Fibroblast of villous mesenchyme (primary cell): ENCODE measurements around the gene SLC5A1. TPM values are rescaled to one million over a fixed set of nuclear protein-coding genes. Genes with fewer than 3 reads are reported as not detected.

ENCODE experiments used
- DNase-seq: peaks from one replicate; pipeline ENCODE4 v3.0.0-alpha.2; 2010; ENCODE audit warnings: low read depth
- H3K4me3 ChIP-seq: 2 replicates; pipeline ENCODE4 v1.5.1; 2011; ENCODE audit warnings: low read depth, mild to moderate bottlenecking, low read length
- total RNA-seq: library from RNA; depleted of rRNA; stranded (reverse); fragments of >200 nt; gene quantifications from 2 replicates; pipeline ENCODE4 v1.2.3, GENCODE V29; 2012
- TF ChIP-seq, protein P1 (sequence below): IDR thresholded peaks from 2 replicates; pipeline ENCODE4 v1.5.1; 2012; ENCODE audit warnings: low read depth, mild to moderate bottlenecking, low read length; ENCODE audit not compliant: insufficient read depth

Gene SLC5A1
- total RNA-seq, 1 donor: not detected

DNA sequence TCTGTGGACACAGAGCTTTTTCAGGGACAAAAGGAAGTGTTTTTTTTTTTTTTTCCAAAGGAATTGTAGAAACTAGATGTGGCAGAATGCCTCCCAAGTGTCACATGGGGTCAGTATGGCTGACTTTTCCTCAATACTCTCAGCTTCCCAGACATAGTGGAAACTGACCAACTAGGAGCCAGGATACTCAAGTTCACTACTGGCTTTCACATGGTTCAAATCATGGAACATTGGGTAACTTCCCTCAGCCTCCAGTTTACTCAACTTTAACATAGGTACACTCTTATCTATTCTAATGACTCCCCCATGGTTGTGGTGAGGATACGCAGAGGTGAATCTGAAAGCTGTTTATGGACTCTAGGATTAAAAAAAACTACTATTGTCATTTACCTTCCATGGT, 1.4 kb downstream of the SLC5A1 start:
- DNase-seq: no peak
- H3K4me3 ChIP-seq: no peak overlapping the region
- TF ChIP-seq, protein P1, sequence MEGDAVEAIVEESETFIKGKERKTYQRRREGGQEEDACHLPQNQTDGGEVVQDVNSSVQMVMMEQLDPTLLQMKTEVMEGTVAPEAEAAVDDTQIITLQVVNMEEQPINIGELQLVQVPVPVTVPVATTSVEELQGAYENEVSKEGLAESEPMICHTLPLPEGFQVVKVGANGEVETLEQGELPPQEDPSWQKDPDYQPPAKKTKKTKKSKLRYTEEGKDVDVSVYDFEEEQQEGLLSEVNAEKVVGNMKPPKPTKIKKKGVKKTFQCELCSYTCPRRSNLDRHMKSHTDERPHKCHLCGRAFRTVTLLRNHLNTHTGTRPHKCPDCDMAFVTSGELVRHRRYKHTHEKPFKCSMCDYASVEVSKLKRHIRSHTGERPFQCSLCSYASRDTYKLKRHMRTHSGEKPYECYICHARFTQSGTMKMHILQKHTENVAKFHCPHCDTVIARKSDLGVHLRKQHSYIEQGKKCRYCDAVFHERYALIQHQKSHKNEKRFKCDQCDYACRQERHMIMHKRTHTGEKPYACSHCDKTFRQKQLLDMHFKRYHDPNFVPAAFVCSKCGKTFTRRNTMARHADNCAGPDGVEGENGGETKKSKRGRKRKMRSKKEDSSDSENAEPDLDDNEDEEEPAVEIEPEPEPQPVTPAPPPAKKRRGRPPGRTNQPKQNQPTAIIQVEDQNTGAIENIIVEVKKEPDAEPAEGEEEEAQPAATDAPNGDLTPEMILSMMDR: no peak

DNA sequence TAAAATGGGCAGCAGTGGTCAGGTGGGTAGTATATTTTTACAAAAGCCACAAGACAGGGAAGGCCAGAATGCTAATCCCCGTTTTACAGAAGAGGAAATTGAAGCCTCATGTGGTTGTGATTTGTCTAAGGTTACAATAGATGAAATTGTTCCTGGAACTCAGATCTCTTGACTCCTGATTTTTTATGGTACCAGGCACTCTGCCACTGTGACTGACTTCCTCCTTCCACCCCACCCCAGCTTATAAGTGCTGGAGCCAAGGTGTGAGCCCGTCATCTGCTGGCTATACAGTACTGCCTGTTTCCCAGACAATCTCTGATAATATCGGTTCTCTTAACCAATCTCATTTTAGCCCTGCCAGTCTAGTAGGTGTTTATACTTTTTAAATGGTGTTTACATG, 1.9 kb downstream of the SLC5A1 start:
- peak; percentile 20 for DNase-seq
- TF ChIP-seq, protein P1: no peak
- H3K4me3 ChIP-seq: no peak overlapping the region

DNA sequence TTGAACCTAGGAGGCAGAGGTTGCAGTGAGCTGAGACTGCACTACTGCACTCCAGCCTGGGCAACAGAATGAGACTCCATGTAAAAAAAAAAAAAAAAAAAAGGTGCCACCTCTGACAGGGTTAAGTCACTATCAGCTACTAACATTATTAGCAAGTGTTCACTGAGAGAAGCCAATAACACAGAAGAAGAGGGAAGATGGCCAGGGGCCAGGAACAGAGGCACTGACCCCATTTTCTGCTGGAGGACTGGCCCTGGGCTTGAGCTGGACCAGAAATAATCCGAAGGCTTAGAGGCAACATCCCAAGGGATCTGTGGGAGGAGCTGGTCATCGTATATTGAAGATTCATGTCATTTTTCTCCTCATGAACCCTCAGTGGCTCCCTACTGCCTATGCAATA, 5.0 kb downstream of the SLC5A1 start:
- no peak for DNase-seq
- TF ChIP-seq, protein P1: no peak
- H3K4me3 ChIP-seq: no peak overlapping the region

DNA sequence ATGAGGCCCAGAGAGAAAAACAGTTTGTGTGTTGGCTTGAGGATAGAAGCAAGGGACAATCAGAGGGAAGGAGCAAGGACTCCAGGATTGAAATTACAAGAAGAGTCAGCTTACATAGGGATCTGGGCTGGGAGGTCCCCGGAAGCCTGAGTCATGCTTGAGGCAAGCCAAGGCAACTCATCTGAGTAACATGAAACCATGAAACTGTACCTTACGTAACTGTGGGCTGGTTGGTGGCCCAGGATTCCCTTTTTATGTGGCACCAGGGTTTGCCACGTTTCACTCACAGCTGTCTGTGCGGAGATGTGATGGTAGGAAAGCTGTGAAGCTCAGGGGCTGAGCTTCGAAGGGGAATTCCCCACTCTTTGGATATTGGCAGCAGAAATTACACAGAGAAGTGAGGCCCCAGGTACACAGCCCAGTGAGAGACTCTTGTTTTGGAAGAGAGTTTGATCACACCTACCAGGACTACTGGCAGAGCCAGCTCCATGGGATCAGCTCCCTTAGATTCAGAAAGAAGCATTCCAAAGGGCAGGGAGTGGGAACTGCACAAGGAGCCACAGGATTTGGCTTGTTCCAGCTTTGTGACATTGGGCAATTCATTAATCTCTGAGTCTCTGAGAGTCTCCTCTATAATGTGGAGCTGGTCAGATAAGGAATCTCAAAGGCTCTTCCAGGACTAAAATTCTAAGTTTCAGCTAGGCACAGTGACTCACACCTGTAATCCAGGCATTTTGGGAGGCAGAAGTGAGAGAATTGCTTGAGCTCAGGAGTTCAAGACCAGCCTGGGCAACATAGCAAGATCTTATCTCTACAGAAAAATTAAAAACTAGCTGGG, 7.8 kb downstream of the SLC5A1 start:
- no peak overlapping the region for H3K4me3 ChIP-seq
- DNase-seq: peak; percentile 86
- TF ChIP-seq, protein P1: no peak

DNA sequence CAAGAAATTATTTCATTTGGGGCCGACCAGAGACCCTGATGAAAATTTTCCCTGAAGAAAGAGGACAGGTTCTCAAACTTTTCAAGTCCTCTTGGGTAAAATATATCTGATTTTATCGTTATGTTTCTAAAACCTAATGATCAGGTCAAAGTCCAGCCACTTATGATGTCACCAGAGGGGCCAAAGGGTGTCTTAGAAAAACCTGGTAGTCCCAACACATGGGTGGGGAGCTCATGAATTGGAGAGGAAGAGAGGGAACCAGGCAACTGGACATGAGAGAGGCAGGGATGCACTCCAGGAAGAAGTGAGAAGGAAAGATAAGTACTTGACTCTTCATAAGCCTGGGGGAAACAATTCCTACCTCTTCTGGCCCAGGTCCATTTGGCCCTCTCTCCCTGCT, 9.2 kb downstream of the SLC5A1 start:
- H3K4me3 ChIP-seq: no peak overlapping the region
- TF ChIP-seq, protein P1: no peak
- no peak for DNase-seq

DNA sequence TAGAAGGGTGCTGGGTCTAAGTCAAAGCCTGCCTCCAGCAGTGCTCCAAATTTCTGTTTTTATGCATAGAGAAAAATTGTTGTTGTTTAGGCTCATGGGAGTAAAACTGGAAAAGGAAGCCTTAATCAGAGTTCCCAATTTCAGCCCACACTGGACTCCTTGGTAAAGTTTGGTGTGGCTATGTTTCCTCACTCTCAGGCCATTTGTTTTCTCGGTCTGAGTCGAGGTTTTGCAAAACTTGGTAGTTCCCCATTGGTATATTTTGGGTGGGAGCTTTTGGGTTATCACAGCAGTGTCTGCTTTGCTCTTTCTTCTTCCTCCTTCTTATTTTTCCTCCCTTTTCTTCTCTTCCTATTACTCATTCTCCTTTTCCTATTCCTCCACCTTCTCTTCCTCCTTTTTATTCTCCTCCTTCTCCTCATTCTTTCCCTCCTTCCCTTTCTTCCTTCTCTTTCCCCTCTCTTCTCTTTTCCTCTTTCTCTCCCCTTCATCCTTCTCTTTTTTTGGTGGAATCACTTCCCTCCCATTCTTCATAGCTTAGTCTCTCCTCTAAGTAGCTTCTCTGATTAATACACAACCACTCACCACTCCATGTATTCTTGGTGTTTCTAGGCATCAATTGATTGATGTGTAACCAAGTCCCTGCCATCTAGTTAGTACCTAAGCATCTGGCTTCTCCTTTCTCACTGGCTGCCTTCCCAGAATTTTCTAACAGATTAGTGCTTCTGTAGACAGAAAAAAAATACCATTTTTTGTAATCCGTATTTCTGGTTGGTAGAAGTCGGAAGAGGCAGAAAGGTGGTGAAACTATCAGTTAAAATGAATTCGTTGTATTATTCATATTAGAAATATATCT, 10.1 kb downstream of the SLC5A1 start:
- TF ChIP-seq, protein P1: no peak
- DNase-seq: no peak
- H3K4me3 ChIP-seq: no peak overlapping the region
